Measurements from ENCODE around the gene KSR2.
"Not testable (repeated sequence)": the region's sequence is repeated elsewhere in the genome, so short reads cannot be mapped to it uniquely, and the experiment has no call there.

Gene KSR2

DNA sequence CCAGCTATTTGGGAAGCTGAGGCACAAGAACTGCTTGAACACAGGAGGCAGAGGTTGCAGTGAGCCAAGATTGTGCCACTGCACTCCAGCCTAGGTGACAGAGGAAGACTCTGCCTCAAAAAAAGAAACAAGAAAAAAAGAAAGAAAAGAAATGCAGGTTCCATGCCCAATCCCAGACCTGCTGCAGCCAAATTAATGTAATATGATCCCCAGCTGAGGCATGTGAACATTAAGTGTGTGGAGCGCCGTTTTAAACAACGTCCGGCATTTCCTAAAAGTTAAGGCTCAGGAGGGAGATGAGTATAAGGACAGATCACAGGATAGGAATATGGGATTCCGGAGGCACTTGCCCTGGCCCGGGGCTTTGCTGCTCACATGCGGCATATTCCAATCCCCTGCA is 162.9 kb downstream of the KSR2 start:
- no peaks in the 10 kb centered on the region for H3K36me3 ChIP-seq (ENCODE audit: control insufficient read depth, insufficient read depth, low read length)
- no peak overlapping the region for H3K4me2 ChIP-seq (ENCODE audit: low read length)
- H3K27ac ChIP-seq, result no peak overlapping the region
- no peaks in the 10 kb centered on the region for H3K4me1 ChIP-seq
- TF ChIP-seq, protein P1, sequence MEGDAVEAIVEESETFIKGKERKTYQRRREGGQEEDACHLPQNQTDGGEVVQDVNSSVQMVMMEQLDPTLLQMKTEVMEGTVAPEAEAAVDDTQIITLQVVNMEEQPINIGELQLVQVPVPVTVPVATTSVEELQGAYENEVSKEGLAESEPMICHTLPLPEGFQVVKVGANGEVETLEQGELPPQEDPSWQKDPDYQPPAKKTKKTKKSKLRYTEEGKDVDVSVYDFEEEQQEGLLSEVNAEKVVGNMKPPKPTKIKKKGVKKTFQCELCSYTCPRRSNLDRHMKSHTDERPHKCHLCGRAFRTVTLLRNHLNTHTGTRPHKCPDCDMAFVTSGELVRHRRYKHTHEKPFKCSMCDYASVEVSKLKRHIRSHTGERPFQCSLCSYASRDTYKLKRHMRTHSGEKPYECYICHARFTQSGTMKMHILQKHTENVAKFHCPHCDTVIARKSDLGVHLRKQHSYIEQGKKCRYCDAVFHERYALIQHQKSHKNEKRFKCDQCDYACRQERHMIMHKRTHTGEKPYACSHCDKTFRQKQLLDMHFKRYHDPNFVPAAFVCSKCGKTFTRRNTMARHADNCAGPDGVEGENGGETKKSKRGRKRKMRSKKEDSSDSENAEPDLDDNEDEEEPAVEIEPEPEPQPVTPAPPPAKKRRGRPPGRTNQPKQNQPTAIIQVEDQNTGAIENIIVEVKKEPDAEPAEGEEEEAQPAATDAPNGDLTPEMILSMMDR (IDR thresholded peaks at IDR 0.05), result no peak
- H3K9ac ChIP-seq, result no peak overlapping the region
- H3K79me2 ChIP-seq, result no peaks in the 10 kb centered on the region
- H2AFZ ChIP-seq, result no peak overlapping the region
- no peak overlapping the region for H3K4me3 ChIP-seq (ENCODE audit: low read depth, low read length)
- no peaks in the 10 kb centered on the region for H3K27me3 ChIP-seq (ENCODE audit: control insufficient read depth, insufficient read depth, low read length)
- H3K9me3 ChIP-seq (ENCODE audit: control insufficient read depth, low read length), result no peaks in the 10 kb centered on the region

DNA sequence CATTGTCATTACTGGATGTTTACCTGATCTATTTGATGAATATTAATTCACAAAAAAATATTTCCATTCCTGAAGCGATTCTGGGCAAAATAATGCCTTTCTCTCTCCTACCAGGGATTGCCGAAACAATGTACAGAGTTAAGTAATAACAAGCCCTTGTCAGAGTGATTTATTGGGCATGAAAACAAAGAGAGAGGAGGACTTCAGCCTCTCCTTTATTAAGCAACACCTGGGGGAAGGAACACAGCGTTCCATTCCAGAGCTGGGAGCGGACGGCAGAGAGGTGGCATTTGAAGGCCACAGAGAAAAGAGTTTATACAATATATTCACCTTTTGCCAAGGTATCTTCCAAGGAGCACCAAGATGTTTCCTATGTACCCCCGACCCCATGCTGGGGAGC is 165.8 kb downstream of the KSR2 start:
- H3K27me3 ChIP-seq (ENCODE audit: control insufficient read depth, insufficient read depth, low read length), result no peaks in the 10 kb centered on the region
- no peak overlapping the region for H3K4me3 ChIP-seq (ENCODE audit: low read depth, low read length)
- TF ChIP-seq, protein P1 (IDR thresholded peaks at IDR 0.05), result no peak
- no peak overlapping the region for H2AFZ ChIP-seq
- H3K9ac ChIP-seq, result no peak overlapping the region
- no peaks in the 10 kb centered on the region for H3K79me2 ChIP-seq
- no peaks in the 10 kb centered on the region for H3K36me3 ChIP-seq (ENCODE audit: control insufficient read depth, insufficient read depth, low read length)
- no peaks in the 10 kb centered on the region for H3K9me3 ChIP-seq (ENCODE audit: control insufficient read depth, low read length)
- no peak overlapping the region for H3K27ac ChIP-seq
- H3K4me1 ChIP-seq, result no peaks in the 10 kb centered on the region
- H3K4me2 ChIP-seq (ENCODE audit: low read length), result no peak overlapping the region

DNA sequence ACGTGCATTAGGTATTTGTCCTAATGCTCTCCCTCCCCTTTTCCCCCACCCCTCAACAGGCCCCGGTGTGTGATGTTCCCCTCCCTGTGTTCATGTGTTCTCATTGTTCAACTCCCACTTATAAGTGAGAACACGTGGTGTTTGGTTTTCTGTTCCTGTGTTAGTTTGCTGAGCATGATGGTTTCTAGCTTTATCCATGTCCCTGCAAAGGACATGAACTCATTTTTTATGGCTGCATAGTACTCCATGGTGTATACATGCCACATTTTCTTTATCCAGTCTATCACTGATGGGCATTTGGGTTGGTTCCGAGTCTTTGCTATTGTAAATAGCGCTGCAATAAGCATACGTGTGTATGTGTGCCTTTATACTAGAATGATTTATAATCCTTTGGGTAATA is 168.1 kb downstream of the KSR2 start:
- not testable (repeated sequence) for H3K79me2 ChIP-seq; H3K36me3 ChIP-seq (ENCODE audit: control insufficient read depth, insufficient read depth, low read length); H2AFZ ChIP-seq; H3K9me3 ChIP-seq (ENCODE audit: control insufficient read depth, low read length); H3K9ac ChIP-seq; H3K4me1 ChIP-seq; H3K4me2 ChIP-seq (ENCODE audit: low read length); H3K27me3 ChIP-seq (ENCODE audit: control insufficient read depth, insufficient read depth, low read length); H3K4me3 ChIP-seq (ENCODE audit: low read depth, low read length); H3K27ac ChIP-seq

DNA sequence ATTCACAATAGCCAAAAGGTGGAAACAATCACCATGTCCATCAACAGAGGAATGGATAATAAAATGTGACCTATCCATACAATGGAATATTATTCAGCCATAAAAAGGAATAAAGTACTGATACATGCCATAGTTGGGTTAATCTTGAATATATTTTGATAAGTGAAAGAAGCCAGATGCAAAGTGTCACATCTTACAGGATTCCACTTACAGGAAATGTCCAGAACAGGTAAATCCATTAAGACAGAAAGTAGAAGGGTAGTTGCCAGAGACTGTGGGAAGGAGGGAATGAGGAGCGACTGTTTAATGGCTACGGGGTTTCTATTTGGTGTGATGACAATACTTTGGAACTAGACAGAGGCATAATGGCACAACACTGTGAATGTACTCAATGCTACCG is 171.6 kb downstream of the KSR2 start:
- no peak overlapping the region for H3K4me3 ChIP-seq (ENCODE audit: low read depth, low read length)
- H3K9ac ChIP-seq, result no peak overlapping the region
- H3K4me2 ChIP-seq (ENCODE audit: low read length), result no peak overlapping the region
- H3K9me3 ChIP-seq (ENCODE audit: control insufficient read depth, low read length), result no peaks in the 10 kb centered on the region
- no peak overlapping the region for H2AFZ ChIP-seq
- no peak overlapping the region for H3K27ac ChIP-seq
- no peaks in the 10 kb centered on the region for H3K79me2 ChIP-seq
- no peaks in the 10 kb centered on the region for H3K36me3 ChIP-seq (ENCODE audit: control insufficient read depth, insufficient read depth, low read length)
- TF ChIP-seq, protein P1 (IDR thresholded peaks at IDR 0.05), result no peak
- no peaks in the 10 kb centered on the region for H3K27me3 ChIP-seq (ENCODE audit: control insufficient read depth, insufficient read depth, low read length)
- no peaks in the 10 kb centered on the region for H3K4me1 ChIP-seq

DNA sequence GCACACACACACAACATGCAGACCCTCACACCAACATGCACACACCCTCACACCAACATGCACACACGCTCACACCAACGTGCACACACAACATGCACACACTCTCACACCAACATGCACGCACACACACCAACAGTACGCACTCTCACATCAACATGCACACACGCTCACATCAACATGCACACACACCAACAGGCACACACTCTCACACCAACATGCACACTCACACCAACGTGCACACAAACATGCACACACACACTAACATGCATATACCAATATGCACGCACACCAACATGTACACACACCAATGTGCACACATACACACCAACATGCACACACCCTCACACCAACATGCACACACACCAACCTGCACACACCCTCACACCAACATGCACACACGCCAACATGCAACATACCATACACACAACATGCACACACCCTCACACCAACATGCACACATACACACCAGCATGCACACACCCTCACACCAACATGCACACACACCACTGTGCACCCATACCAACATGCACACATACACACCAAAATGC is 175.8 kb downstream of the KSR2 start:
- no peak overlapping the region for H3K4me3 ChIP-seq (ENCODE audit: low read depth, low read length)
- no peak overlapping the region for H2AFZ ChIP-seq
- H3K36me3 ChIP-seq (ENCODE audit: control insufficient read depth, insufficient read depth, low read length), result no peaks in the 10 kb centered on the region
- H3K79me2 ChIP-seq, result no peaks in the 10 kb centered on the region
- no peak overlapping the region for H3K4me2 ChIP-seq (ENCODE audit: low read length)
- TF ChIP-seq, protein P1 (IDR thresholded peaks at IDR 0.05), result no peak
- no peak overlapping the region for H3K27ac ChIP-seq
- no peaks in the 10 kb centered on the region for H3K4me1 ChIP-seq
- H3K9me3 ChIP-seq (ENCODE audit: control insufficient read depth, low read length), result no peaks in the 10 kb centered on the region
- no peak overlapping the region for H3K9ac ChIP-seq
- no peaks in the 10 kb centered on the region for H3K27me3 ChIP-seq (ENCODE audit: control insufficient read depth, insufficient read depth, low read length)

Measured in parathyroid adenoma (tissue), 2 donors.